ENCODE results near the gene FAM199X.
"Not testable (repeated sequence)": the region's sequence is repeated elsewhere in the genome, so short reads cannot be mapped to it uniquely, and the experiment has no call there.

The FAM199X gene

GRCh38 chrX:104211187-104211586 is 44.9 kb downstream of the FAM199X start:
- no peak overlapping the region for H3K4me3 ChIP-seq (ENCODE audit: low read depth, low read length)
- TF ChIP-seq CTCF (IDR thresholded peaks at IDR 0.05; ENCODE audit: low read depth, low read length, missing control alignments), result no peak
- DNase-seq (ENCODE audit: low read depth), result no peak

GRCh38 chrX:104230060-104230459 is 63.8 kb downstream of the FAM199X start:
- DNase-seq (ENCODE audit: low read depth); H3K4me3 ChIP-seq (ENCODE audit: low read depth, low read length): not testable (repeated sequence)

All from GM12864 (cell line).